Effector memory CD4-positive, alpha-beta T cell (primary cell): ENCODE data around the gene PHACTR2.

Source experiments
- DNase-seq, 3 donors: peaks; one replicate each; pipeline ENCODE4 v3.0.0-alpha.2; 2020
- H3K27ac ChIP-seq: 2 replicates; pipeline ENCODE4 v1.7.0; 2013; ENCODE audit warnings: mild to moderate bottlenecking, low read length, moderate library complexity; ENCODE audit not compliant: insufficient read depth, poor library complexity, severe bottlenecking
- H3K27me3 ChIP-seq: replicated peaks from 2 replicates; pipeline ENCODE4 v1.7.0; 2013; ENCODE audit warnings: mild to moderate bottlenecking, low read length; ENCODE audit not compliant: insufficient read depth, control insufficient read depth, poor library complexity, severe bottlenecking
- H3K36me3 ChIP-seq: 2 replicates; pipeline ENCODE4 v1.7.0; 2013; ENCODE audit warnings: mild to moderate bottlenecking, low read length, moderate library complexity; ENCODE audit not compliant: control insufficient read depth, insufficient read depth
- H3K4me1 ChIP-seq: 2 replicates; pipeline ENCODE4 v1.7.0; 2013; ENCODE audit warnings: low read length, mild to moderate bottlenecking; ENCODE audit not compliant: control insufficient read depth, insufficient read depth, poor library complexity, severe bottlenecking
- H3K4me3 ChIP-seq: 2 replicates; pipeline ENCODE4 v1.7.0; 2013; ENCODE audit warnings: low read length, low read depth, mild to moderate bottlenecking; ENCODE audit not compliant: insufficient read depth, poor library complexity, severe bottlenecking
- H3K9me3 ChIP-seq: 2 replicates; pipeline ENCODE4 v1.7.0; 2013; ENCODE audit warnings: mild to moderate bottlenecking, low read length, moderate library complexity; ENCODE audit not compliant: control insufficient read depth

Gene PHACTR2

DNA sequence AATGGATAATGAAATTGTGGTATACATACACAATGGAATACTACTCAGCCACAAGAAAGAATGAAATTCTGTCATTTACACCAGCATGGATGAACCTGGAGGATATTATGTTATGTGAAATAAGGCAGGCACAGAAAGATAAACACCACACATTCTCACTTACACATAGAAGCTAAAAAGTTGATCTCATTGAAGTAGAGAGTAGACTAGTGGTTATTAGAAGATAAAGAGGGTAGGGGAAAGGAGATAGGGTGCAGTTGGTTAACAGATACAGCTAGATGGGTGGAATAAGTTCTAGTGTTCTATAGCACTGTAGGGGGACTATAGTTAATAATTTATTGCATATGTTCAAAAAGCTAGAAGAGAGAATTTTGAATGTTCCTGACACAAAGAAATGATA, 139.9 kb downstream of the PHACTR2 start:
- Histone ChIP-seq H3K36me3 (no peaks in the 10 kb centered on the region), H3K4me1 (no peaks in the 10 kb centered on the region), H3K9me3 (no peaks in the 10 kb centered on the region), H3K27me3 (no peaks in the 10 kb centered on the region), H3K27ac (no peak overlapping the region), H3K4me3 (no peak overlapping the region)
- DNase-seq = no peak

DNA sequence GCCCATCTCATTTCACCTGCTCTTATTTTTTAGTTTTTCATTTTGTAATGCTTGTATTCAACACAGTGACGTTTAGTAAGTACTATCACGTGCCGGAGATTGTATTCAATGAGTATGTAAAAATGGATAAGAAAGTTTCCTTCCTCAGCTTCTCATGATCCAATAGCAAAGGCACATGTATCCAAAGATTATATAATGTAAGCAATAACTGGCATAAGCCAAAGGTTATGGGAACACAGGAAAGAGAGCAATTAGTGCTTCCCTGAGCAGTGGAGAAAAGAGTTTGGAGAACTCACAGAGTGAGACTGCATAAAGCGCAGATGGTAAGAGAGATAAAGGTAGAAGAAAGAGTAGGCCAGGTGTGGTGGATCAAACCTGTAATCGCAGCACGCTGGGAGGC, 143.6 kb downstream of the PHACTR2 start:
- no peak overlapping the region for H3K27ac ChIP-seq
- no peak for DNase-seq
- no peaks in the 10 kb centered on the region for H3K9me3 ChIP-seq
- H3K4me3 ChIP-seq = no peak overlapping the region
- H3K27me3 ChIP-seq = no peaks in the 10 kb centered on the region
- H3K36me3 ChIP-seq = peaks cover 3% of the 10 kb centered on the region
- H3K4me1 ChIP-seq = no peaks in the 10 kb centered on the region

DNA sequence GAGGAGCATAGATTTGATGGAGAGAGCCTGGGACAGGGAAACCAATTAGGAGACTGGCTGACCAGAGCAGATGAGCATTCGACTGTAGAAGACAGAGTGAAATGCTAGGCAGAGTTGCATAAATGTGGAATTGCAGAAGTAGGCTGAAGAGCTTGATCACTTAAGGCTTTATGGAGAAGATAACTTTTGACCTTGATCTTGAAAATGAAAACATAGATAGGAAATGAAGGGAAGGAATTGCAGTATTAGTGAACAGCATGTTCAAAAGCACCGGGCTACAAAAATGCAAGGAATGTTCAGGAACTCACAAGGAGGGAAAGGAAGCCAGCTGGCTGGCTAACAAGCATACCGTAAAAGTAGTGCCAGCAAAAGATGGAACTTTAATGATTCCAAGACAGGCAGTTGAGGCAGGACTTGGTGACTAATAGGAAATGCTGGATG, 144.8 kb downstream of the PHACTR2 start:
- no peaks in the 10 kb centered on the region for H3K9me3 ChIP-seq
- H3K4me3 ChIP-seq = no peak overlapping the region
- H3K27ac ChIP-seq = no peak overlapping the region
- DNase-seq = no peak
- H3K27me3 ChIP-seq = no peaks in the 10 kb centered on the region
- peaks cover 4% of the 10 kb centered on the region for H3K36me3 ChIP-seq
- no peaks in the 10 kb centered on the region for H3K4me1 ChIP-seq

DNA sequence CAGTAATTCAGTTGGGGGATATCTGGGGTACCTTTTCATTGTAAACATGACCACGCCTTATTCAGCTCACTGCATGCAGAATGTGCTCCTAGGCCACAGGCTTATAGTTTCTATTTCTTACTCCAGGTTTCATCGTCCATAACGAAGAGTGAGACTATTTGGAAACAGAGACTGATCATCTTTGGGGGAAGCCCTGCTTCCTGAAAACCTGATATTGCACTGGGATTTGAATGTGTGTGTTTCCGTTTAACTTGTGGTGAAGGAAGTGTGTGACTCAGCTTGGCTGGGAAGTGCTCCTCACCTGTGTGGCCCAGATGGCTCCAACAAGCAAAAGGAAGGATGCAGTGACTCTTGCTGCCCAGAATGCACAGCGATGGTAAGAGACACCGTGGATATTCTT, 145.8 kb downstream of the PHACTR2 start:
- Histone ChIP-seq H3K9me3 (no peaks in the 10 kb centered on the region), H3K27ac (no peak overlapping the region), H3K36me3 (peaks cover 4% of the 10 kb centered on the region), H3K4me1 (no peaks in the 10 kb centered on the region), H3K27me3 (no peaks in the 10 kb centered on the region), H3K4me3 (no peak overlapping the region)
- DNase-seq = no peak

DNA sequence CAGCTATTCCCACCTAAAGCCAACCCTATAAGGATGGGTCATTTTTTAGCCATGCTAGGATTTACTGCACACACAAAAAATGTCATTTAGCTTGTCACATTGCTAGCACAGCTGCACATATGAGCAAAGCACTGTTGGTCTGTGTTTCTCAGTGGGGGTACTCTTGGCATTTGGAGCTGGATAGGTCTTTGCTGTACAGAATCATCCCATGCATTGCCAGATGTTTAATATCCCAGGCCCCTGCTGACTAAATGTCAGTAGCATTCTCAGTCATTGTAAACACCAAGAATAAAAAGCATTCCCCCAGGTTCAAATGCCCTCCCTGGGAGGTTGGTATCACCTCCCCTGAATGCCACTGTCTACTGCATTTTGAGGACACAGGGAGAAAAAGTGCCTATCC, 150.8 kb downstream of the PHACTR2 start:
- no peaks in the 10 kb centered on the region for H3K4me1 ChIP-seq
- no peaks in the 10 kb centered on the region for H3K27me3 ChIP-seq
- no peaks in the 10 kb centered on the region for H3K9me3 ChIP-seq
- DNase-seq = no peak
- peaks cover 4% of the 10 kb centered on the region for H3K36me3 ChIP-seq
- H3K27ac ChIP-seq = no peak overlapping the region
- no peak overlapping the region for H3K4me3 ChIP-seq

DNA sequence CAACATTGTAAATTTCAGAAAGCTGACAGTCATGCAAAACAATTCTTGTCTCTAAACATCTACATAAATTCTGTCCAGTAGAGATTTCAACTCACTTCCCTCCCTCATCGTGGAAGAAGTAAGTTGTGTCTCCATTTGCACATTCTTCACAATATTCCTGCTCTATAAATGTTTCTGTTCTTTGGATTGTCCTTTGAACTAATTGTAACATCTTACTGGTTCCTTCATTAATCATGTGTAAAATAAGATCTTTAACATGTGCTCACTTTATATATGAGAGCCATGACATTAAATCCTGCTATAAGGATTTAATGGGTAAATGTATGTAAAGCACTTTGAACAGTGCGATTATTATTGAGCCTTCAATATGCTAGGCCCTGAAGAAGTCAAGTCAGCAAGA, 158.4 kb downstream of the PHACTR2 start:
- no peaks in the 10 kb centered on the region for H3K9me3 ChIP-seq
- no peak overlapping the region for H3K27ac ChIP-seq
- H3K4me1 ChIP-seq = no peaks in the 10 kb centered on the region
- H3K36me3 ChIP-seq = no peaks in the 10 kb centered on the region
- DNase-seq = no peak
- H3K27me3 ChIP-seq = no peaks in the 10 kb centered on the region
- H3K4me3 ChIP-seq = no peak overlapping the region

DNA sequence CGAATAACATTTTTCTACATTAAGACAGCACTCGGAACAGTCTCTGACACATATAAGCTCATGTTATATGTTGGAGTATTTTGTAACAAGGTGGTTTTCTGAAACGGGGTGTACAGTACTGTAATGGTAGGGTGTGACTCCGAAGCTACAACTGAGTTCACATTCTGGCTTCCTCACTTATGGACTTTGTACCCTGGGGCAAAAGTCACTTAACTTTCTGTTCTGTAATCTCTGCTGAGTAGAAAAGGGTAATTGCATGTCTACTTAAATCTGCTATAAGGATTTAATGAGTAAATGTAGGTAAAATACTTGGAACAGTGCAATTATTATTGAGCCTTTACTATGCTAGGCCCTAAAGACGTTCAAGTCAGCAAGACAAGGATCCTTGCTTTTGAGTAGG, 160.6 kb downstream of the PHACTR2 start:
- Histone ChIP-seq H3K4me3 (no peak overlapping the region), H3K4me1 (no peaks in the 10 kb centered on the region), H3K9me3 (no peaks in the 10 kb centered on the region), H3K27ac (no peak overlapping the region), H3K27me3 (no peaks in the 10 kb centered on the region), H3K36me3 (no peaks in the 10 kb centered on the region)
- no peak for DNase-seq

DNA sequence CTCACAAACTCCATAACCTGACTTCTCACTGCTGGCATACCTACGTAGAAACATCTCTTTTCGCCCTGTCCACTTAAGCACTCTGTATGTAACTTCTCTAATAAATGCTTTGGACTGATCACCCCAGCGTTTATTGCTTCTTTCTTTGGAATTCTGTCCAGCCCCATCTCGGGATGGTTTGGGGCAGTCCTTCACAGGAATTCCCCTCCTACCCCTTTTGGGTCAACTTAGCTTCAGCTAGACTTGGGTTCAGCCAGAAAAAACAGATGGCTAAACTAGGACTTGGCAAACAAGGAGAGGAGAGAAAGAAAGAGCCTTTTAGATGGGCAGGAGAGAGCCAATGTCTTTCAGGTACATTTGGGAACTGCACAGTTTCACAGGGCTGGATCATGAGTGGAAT, 161.4 kb downstream of the PHACTR2 start:
- H3K4me1 ChIP-seq = peaks cover 7% of the 10 kb centered on the region
- H3K27ac ChIP-seq = no peak overlapping the region
- no peaks in the 10 kb centered on the region for H3K27me3 ChIP-seq
- H3K9me3 ChIP-seq = no peaks in the 10 kb centered on the region
- H3K36me3 ChIP-seq = no peaks in the 10 kb centered on the region
- H3K4me3 ChIP-seq = no peak overlapping the region
- DNase-seq = no peak

DNA sequence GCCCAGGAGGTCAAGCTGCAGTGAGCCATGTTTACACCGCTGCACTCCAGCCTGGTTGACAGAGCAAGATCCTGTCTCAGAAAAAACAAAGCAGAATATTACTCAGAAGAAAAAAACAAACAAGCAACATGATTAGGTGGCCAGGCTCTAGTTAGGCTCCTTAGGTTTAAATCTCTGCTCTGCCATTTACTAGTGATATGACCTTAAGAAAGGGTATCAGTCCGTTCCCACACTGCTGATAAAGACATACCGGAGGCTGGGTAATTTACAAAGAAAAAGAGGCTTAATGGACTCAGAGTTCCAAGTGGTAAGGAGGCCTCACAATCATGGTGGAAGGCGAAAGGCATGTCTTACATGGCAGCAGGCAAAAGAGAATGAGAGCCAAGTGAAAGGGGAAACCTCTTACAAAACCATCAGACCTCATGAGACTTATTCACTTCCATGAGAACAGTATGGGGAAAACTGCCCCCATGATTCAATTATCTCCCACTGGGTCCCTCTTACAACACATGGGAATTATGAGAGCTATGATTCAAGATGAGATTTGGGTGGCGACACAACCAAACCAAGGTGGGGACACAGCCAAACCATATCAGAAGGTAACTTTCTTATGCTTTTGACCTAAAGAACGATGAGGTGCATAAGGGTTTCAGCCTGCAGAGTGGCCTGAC, 163.0 kb downstream of the PHACTR2 start:
- Histone ChIP-seq H3K9me3 (no peaks in the 10 kb centered on the region), H3K4me1 (peaks cover 10% of the 10 kb centered on the region), H3K27me3 (no peaks in the 10 kb centered on the region), H3K36me3 (peaks cover 11% of the 10 kb centered on the region), H3K4me3 (no peak overlapping the region), H3K27ac (no peak overlapping the region)
- DNase-seq = no peak

DNA sequence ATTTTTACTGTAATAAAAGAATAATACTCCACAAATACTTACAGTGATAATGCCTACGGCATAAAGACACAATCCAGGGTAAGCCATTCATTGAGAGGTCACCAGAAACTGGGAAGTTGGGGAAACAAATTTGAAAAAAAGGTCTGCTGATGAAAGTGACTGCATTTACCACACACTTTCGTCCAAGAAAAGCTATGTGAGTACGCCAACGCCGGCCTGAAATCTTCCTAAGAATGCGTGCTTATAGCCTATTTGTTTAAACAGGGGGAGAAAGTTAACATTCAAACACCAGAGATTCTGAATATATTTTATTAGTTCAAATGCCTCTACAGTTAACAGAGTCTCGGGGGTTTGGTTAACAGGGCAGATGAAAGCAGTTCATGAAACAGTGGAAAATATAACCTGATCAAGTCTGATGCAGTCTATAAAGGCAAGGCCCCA, 164.7 kb downstream of the PHACTR2 start:
- no peak for DNase-seq
- H3K4me3 ChIP-seq = peak overlapping the region; percentile 91

More for the DNA sequence above, 164.7 kb downstream of the PHACTR2 start:
- Histone ChIP-seq H3K4me1 (peaks cover 10% of the 10 kb centered on the region), H3K36me3 (peaks cover 27% of the 10 kb centered on the region), H3K9me3 (no peaks in the 10 kb centered on the region), H3K27ac (peak overlapping the region; percentile 85), H3K27me3 (no peaks in the 10 kb centered on the region)
